Lower lobe of right lung (tissue), 2 donors: ENCODE data around the gene UBXN6. TPM values are rescaled to one million over a fixed set of nuclear protein-coding genes. Genes with fewer than 3 reads are reported as not detected.

Source experiments
- ATAC-seq, 2 donors: fragments of 200-7000 bp; cut with Tn5 transposase; one replicate each; pipeline ENCODE4 v1.9.1; 2020 to 2022; ENCODE audit warnings: mild to moderate bottlenecking in 2 of 2, moderate library complexity in 2 of 2
- DNase-seq: peaks from one replicate; pipeline ENCODE4 v3.0.0-alpha.2; 2020
- H3K27ac ChIP-seq: fragments of 200-600 bp; one replicate; pipeline ENCODE4 v1.8.0; 2022
- H3K27me3 ChIP-seq: fragments of 200-600 bp; one replicate; pipeline ENCODE4 v1.8.0; 2022; ENCODE audit warnings: low read depth
- H3K36me3 ChIP-seq: fragments of 200-600 bp; one replicate; pipeline ENCODE4 v1.8.0; 2022; ENCODE audit warnings: mild to moderate bottlenecking
- H3K4me1 ChIP-seq: fragments of 200-600 bp; one replicate; pipeline ENCODE4 v1.8.0; 2022
- H3K4me3 ChIP-seq: fragments of 200-600 bp; one replicate; pipeline ENCODE4 v1.8.0; 2022; ENCODE audit warnings: mild to moderate bottlenecking
- H3K9me3 ChIP-seq: fragments of 200-600 bp; one replicate; pipeline ENCODE4 v1.8.0; 2022
- intact Hi-C: fragments of 100-400 bp; cut with DNase I; formaldehyde crosslinking; loops from one replicate; pipeline ENCODE4 v1.11.0; 2022
- total RNA-seq: library from RNA; stranded (reverse); fragmentation: NEBNext Ultra II Directional; extraction: Animal tissue kit (Norgen Biotek cat#: 25700); gene quantifications from one replicate; pipeline ENCODE4 v1.2.1, GENCODE V29; 2021
- TF ChIP-seq, protein P1 (sequence below): fragments of 200-600 bp; IDR thresholded peaks from one replicate; pipeline ENCODE4 v1.8.0; 2022; ENCODE audit warnings: antibody characterized with exemption, mild to moderate bottlenecking
- donor health status: DM: no; HTN: yes; CAD: no; lungs with severe emphysema.

Gene UBXN6
- total RNA-seq, 1 donor from 2014 or later: 86.1 TPM

DNA sequence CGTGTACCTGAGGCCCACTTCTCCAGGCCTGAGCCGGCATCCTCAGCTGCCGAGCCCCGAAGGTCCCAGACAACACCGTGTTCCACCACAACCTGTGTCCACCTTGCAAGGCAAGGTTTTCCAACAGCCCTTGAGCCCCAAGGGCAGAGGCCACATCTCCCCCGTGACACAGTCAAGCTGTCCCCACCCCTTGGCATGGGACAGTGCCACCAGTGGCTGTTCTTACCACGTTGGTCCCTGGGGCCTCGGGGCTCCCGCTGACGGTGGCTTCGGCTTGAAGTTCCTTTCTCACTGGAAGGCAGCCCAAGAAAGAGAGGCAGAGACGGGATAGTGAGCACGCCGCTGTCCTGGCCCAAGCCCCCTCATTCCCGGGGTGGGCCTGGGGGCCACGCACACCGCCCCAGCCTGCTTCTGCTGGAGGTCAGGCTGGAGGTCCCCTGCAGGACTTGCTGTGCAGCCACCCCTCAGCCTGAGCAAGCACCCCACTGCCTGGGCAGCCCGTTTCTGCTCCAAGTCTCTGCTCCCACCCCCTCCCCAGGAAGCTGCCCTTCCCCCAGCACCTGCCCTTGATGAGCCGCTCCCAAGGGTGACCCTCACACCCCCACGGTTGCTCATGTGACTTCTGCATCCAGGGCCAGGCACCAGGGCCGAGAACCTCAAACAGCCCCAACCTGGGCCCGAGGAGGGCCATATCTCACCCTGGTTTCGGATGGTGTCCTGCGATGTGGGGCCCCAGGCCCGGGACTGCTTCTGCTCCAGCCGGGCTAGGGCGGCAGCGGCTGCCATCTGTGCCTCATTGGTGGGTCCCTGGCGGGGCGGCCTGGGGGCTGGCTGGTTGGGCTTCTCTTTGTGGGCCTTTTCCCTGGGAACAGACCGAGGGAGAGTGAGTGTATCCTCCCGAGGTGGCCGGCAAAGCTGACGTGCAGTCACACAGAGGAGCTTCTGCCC lies 4.1 kb downstream of the UBXN6 start:
- H3K4me3 ChIP-seq: no peak overlapping the region
- TF ChIP-seq, protein P1, sequence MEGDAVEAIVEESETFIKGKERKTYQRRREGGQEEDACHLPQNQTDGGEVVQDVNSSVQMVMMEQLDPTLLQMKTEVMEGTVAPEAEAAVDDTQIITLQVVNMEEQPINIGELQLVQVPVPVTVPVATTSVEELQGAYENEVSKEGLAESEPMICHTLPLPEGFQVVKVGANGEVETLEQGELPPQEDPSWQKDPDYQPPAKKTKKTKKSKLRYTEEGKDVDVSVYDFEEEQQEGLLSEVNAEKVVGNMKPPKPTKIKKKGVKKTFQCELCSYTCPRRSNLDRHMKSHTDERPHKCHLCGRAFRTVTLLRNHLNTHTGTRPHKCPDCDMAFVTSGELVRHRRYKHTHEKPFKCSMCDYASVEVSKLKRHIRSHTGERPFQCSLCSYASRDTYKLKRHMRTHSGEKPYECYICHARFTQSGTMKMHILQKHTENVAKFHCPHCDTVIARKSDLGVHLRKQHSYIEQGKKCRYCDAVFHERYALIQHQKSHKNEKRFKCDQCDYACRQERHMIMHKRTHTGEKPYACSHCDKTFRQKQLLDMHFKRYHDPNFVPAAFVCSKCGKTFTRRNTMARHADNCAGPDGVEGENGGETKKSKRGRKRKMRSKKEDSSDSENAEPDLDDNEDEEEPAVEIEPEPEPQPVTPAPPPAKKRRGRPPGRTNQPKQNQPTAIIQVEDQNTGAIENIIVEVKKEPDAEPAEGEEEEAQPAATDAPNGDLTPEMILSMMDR: no peak
- DNase-seq (no peak), ATAC-seq (no peak)
- intact Hi-C loops: no loop called here
- peaks cover 59% of the 10 kb centered on the region for H3K36me3 ChIP-seq
- H3K27ac ChIP-seq: no peak overlapping the region
- no peaks in the 10 kb centered on the region for H3K27me3 ChIP-seq
- H3K4me1 ChIP-seq: peaks cover 14% of the 10 kb centered on the region
- H3K9me3 ChIP-seq: no peaks in the 10 kb centered on the region

- no peak overlapping the region for H3K27ac ChIP-seq
- no peaks in the 10 kb centered on the region for H3K27me3 ChIP-seq
- no peak for DNase-seq
- intact Hi-C loops: no loop called here
- H3K9me3 ChIP-seq: no peaks in the 10 kb centered on the region
- H3K4me3 ChIP-seq: no peak overlapping the region
- no peak for ATAC-seq
- TF ChIP-seq, protein P1: no peak
- peaks cover 14% of the 10 kb centered on the region for H3K4me1 ChIP-seq
- peaks cover 70% of the 10 kb centered on the region for H3K36me3 ChIP-seq
Observed at GRCh38 chr19:4452230-4452990, 5.2 kb downstream of the UBXN6 start.

DNA sequence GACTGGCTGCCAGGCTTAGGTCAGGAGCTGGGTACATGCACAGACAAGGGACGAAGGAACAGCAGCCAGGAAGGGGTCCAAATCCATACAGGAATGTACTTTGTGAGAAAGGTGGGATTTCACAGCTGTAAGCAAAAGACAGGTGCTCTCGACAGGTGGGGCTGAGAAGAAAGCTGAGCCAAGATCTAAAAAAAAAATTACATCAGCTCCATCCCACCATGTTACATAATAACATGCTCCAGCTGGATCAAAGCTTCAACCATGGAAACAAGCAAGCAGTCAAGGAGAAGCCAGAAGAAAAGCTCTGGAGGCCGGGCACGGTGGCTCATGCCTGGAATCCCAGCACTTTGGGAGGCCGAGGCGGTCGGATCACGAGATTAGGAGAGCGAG lies 8.0 kb downstream of the UBXN6 start:
- intact Hi-C loops: no loop called here
- ATAC-seq (no peak), DNase-seq (no peak)
- H3K36me3 ChIP-seq: peaks cover 98% of the 10 kb centered on the region
- no peak overlapping the region for H3K27ac ChIP-seq
- no peaks in the 10 kb centered on the region for H3K9me3 ChIP-seq
- no peak overlapping the region for H3K4me3 ChIP-seq
- H3K27me3 ChIP-seq: no peaks in the 10 kb centered on the region
- TF ChIP-seq, protein P1: no peak
- H3K4me1 ChIP-seq: no peaks in the 10 kb centered on the region

DNA sequence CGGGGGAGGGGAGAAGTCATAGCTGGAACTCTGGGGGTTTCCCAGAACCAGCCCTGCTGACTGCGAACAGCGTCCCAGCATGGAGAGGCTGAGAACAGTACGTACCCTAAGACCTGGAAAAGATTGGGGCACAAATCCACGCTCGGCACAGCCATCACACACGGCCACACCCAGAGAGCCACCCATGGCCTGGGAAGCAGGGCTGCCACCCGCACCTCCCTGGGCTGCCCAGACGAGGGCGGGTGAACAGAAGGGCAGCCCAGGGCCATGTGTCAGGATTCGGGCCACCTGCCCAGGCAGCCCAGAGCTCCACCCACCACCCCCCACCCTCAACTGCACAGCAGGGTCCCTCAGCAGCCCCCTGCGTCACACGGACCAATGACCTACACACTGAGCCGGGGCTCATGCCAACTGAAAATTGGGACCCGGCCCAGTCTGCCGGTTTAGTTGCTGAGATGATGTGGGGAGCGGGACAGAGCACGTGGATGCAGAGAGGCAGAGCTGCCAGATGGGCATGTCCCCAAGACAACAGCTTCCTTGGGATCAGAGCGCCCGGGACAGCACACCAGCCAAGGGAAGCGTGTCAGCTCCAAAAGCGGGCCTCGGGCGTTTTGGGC lies 8.5 kb downstream of the UBXN6 start:
- peaks cover 100% of the 10 kb centered on the region for H3K36me3 ChIP-seq
- H3K27me3 ChIP-seq: no peaks in the 10 kb centered on the region
- intact Hi-C loops: no loop called here
- H3K4me1 ChIP-seq: no peaks in the 10 kb centered on the region
- no peak overlapping the region for H3K4me3 ChIP-seq
- ATAC-seq (peak in 1 of 2 donors; percentile 6), DNase-seq (no peak)
- TF ChIP-seq, protein P1: no peak
- no peaks in the 10 kb centered on the region for H3K9me3 ChIP-seq
- H3K27ac ChIP-seq: no peak overlapping the region

DNA sequence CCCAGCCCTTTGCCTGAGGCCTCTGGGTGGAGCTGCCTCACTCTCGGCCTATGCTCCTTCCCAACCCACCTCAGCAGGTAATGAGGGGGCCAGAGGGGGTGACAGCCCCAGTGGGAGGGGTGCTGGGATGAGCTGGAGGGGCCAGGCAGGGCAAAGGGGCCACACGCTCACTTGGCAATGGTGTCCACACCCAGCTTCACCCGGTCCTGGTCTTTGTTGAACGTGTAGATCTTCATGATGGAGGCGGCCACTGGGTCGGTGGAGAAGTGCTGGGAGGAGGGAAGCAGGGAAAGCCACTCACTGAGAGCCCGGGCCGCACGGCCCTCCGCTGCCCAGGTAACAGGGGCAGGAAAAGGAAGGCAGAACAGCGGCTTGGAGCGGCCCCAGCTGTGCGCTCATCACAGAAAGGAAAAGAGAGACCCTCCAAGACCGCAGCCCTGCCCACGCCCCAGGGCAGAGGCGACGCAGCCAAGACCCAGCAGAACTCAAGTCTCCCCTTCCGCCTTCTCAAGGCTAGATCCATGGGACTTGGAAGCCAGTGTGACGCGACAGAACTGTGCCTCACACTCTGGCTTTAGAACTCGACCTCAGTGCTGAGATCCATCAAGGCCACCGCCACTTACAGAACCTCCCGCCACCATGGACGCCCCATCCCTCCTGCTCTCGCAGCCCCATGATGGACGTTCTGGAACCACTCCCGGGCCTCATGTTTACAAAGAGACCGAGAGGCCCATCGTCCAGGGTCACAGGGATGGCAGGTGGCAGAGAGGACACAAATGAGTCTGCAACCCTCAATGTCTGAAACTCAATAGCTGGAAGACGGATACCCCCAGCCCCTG lies 9.2 kb downstream of the UBXN6 start:
- TF ChIP-seq, protein P1: no peak
- ATAC-seq (no peak), DNase-seq (no peak)
- Histone ChIP-seq H3K9me3 (no peaks in the 10 kb centered on the region), H3K27ac (no peak overlapping the region), H3K4me1 (no peaks in the 10 kb centered on the region), H3K4me3 (no peak overlapping the region), H3K27me3 (no peaks in the 10 kb centered on the region), H3K36me3 (peaks cover 93% of the 10 kb centered on the region)
- intact Hi-C loops: no loop called here
